Omental fat pad (tissue), 4 donors: ENCODE data around the gene CCM2L. TPM values are rescaled to one million over a fixed set of nuclear protein-coding genes. Genes with fewer than 3 reads are reported as not detected.

ENCODE experiments used
- ATAC-seq: fragments of 150-250 bp; one replicate; pipeline ENCODE4 v1.9.1; 2016; ENCODE audit warnings: mild to moderate bottlenecking, moderate library complexity; ENCODE audit not compliant: low FRiP score
- DNase-seq: peaks from one replicate; pipeline ENCODE4 v3.0.0-alpha.2; 2019; ENCODE audit warnings: low spot score
- total RNA-seq, 4 donors: library from RNA; depleted of rRNA; stranded (reverse); fragments of >200 nt; gene quantifications; one replicate each; pipeline ENCODE4 v1.1.0, GENCODE V29; 2016
- TF ChIP-seq, protein P1 (sequence below), 3 donors: fragments of 450-650 bp; IDR thresholded peaks; one replicate each; pipeline ENCODE4 v1.5.1; 2016 to 2017; ENCODE audit warnings: antibody characterized with exemption in 3 of 3, mild to moderate bottlenecking in 3 of 3, moderate library complexity in 2 of 3

The CCM2L gene
- total RNA-seq, 4 donors from 2014 or later: 2.4 to 41.6 (median 6.7) TPM

DNA sequence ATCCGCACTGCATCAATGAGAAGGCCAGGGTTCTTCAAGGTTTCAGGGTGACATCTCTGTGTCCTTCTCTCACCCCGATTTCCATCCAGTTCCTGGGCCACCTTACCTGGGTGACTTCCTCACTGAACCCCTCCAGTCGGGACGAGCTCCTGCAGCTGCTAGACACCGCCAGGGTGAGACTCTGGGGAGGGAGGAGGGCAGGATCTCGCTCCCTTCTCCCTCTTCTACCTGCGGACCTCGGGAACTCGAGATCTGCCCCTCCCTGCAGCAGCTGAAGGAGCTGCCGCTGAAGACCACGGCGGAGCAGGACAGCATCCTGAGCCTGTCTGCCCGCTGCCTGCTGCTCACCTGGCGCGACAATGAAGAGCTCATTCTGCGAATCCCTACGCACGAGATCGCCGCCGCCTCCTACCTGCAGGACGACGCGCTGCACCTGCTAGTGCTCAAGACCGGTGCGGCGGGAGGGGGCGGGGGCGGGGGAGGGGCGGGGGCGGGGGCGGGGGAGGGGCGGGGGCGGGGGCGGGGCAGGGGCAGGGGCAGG, 7.5 kb downstream of the CCM2L start:
- no peak for ATAC-seq
- TF ChIP-seq, protein P1, sequence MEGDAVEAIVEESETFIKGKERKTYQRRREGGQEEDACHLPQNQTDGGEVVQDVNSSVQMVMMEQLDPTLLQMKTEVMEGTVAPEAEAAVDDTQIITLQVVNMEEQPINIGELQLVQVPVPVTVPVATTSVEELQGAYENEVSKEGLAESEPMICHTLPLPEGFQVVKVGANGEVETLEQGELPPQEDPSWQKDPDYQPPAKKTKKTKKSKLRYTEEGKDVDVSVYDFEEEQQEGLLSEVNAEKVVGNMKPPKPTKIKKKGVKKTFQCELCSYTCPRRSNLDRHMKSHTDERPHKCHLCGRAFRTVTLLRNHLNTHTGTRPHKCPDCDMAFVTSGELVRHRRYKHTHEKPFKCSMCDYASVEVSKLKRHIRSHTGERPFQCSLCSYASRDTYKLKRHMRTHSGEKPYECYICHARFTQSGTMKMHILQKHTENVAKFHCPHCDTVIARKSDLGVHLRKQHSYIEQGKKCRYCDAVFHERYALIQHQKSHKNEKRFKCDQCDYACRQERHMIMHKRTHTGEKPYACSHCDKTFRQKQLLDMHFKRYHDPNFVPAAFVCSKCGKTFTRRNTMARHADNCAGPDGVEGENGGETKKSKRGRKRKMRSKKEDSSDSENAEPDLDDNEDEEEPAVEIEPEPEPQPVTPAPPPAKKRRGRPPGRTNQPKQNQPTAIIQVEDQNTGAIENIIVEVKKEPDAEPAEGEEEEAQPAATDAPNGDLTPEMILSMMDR (IDR thresholded peaks at IDR 0.05): no peak
- DNase-seq: no peak

DNA sequence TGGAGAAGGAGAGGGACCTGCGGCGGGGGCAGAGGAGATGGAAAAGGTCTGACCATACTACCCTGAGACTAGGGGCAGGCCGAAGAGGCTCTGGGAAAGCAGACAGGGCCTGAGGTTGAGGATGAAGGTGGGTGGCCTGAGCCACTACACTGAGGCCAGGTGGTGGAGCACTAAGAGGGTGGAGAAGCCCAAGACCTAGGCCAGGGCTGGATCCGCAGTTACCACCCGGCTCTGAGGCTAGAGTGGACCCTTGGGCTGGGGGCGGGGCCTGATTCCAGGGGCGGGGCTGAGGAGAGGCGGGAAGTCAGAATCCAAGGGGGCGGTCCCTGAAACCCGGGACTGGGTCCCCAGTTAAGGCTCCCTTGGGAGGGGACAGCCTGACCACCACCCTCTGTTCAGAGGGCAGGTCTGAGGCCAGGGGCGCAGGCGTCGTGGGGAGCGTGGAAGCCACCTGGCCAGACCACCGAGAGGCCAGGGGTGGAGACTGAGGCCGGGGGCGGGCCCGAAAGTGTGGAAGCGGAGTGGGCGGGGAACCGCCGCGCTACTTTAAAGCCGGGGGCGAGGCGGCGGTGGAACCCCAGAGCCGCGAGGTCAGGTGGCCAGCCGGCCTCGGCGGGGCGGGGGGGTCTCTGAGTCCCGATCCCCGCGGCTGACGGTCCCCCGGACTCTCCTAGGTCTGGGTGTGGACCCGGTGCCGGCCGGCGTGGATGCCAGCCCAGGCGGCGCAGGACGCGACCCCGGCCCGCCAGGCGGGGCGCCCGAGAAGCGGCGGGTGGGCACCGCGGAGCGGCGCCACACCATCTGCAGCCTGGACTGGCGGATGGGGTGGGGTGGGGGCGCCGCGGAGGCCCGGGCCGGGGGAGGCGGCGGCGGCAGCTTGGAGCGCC, 8.3 kb downstream of the CCM2L start:
- peak; percentile 71 for DNase-seq
- peak; percentile 69 for ATAC-seq
- TF ChIP-seq, protein P1 (IDR thresholded peaks at IDR 0.05): no peak

DNA sequence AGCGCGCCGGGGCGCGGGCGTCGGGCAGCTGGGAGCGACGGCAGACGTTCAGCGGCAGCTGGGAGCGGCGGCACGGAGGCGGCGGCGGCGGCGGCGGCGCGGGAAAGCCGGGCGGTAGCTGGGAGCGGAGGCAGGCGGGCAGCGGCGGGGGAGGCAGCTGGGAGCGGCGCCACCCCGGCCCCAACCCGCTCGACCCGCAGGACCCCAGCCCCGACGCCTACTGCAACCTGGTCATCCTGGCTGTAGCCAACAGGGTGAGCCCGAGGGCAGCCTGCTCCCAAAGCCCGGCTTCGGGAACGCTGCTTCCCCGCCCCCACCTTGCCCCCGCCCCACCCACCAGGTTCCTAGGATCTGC, 8.9 kb downstream of the CCM2L start:
- no peak for DNase-seq
- no peak for ATAC-seq
- TF ChIP-seq, protein P1 (IDR thresholded peaks at IDR 0.05): no peak

DNA sequence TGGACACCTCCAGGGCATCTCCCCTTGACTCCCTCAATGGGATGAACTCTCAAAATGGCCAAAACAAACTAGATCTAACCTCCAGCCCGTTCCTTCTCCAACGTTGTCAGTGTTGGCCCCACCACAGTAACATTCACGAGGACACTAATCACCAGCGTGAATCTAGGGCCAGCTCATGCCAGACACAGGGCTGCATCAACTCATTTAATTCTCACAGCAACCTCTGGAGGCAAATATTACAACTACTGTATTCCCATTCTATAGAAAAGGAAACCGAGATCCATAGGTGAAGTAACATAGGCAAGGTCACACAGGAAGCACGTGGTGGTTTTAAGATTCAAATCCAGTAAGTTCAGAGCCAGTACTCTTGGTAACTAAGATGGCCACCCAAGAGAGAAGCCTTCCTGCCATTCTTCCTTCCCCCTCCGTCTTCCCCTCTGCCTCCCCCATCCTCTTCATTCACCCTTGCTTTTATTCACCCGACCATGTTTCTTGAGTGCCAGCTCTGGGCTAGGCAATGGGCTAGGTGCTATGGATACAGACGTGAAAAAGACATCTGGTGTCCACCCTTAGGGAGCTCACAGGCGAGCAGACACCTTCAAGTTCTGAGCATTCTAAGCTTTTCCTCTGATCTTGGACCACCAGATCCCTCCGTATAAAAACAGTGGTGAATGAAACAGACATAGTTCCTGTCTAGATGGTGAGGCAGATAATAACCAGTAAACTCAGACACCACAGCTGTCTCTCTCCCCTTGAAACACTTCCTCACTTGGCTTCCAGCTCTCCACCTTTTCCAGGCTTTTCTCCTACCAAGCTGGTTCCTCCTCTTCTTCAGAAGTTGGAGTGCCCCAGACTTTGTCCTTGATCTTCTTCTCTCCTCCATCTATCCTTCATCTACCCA, 9.6 kb downstream of the CCM2L start:
- ATAC-seq: no peak
- TF ChIP-seq, protein P1 (IDR thresholded peaks at IDR 0.05): no peak

DNA sequence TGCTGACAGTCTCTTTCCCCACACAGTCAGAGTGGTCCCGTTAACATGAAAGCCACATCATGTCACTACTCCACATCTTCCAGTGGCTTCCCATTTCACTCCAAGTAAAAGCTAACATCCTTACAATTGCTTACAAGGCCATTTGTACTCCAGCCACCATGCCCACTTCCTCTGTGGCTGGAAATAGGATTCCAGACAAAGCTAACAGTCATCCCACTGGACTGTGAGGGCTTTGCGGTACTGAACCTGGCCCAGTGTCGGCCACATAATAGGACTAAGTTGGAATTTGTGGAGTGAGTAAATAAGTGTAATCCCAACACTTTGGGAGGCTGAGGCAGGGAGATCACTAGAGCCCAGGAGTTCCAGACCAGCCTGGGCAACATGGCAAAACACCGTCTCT, 10.9 kb downstream of the CCM2L start:
- DNase-seq (no peak), ATAC-seq (no peak)
- TF ChIP-seq, protein P1 (IDR thresholded peaks at IDR 0.05): no peak

More for the DNA sequence above, 9.6 kb downstream of the CCM2L start:
- no peak for DNase-seq

DNA sequence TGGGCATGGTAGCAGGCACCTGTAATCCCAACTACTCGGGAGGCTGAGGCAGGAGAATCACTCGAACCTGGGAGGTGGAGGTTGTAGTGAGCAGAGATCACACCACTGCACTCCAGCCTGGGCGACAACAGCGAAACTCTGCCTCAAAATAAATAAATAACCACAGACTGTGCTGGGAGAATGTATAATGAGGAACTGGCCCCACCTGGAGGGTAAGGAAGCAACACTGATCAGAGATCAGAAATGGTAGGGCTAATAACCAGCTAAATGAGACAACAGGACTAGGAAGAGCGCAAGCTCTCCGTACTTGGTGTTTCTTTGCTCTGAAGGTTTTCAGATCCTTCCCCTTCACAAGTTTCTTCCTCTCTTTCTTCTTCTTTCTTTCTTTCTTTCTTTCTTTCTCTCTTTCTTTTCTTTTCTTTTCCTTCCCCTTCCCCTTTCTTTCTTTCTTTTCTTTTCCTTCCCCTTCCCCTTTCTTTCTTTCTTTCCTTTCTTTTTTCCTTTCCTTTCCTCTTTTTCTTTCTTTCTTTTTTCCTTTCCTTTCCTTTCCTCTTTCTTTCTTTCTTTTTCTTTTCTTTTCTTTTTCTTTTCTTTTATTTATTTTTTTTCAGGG, 14.6 kb downstream of the CCM2L start:
- ATAC-seq (no peak), DNase-seq (no peak)
- TF ChIP-seq, protein P1 (IDR thresholded peaks at IDR 0.05): no peak
